Melanocyte of skin (primary cell): ENCODE measurements around the gene ZNF892. TPM values are rescaled to one million over a fixed set of nuclear protein-coding genes. Genes with fewer than 3 reads are reported as not detected.

Experiments
- total RNA-seq, 2 donors: library from RNA; depleted of rRNA; stranded (reverse); fragments of >200 nt; gene quantifications; 2 replicates each; pipeline ENCODE4 v1.2.3, GENCODE V29; 2012

The ZNF892 gene
- 1 to 10 TPM; 5.2 to 6.7 TPM for total RNA-seq

GRCh38 chr2:95207111-95207961, at the start of gene ZNF892:
ZNF892 (plus strand) TSS chr2:95207521; CDS start chr2:95207816, 295 bp downstream.

GRCh38 chr2:95159690-95160449, 47.5 kb upstream of the ZNF892 start, which contains the start of gene ZNF514:
ZNF514 (minus strand) TSS chr2:95159848; CDS start chr2:95153253, 6,595 bp downstream.

GRCh38 chr2:95165371-95166064, 41.8 kb upstream of the ZNF892 start, which contains the start of gene ZNF2:
ZNF2 (plus strand) TSS chr2:95165809; CDS start chr2:95176227, 10,418 bp downstream.

Other genes with a start within 250 kb of the ZNF892 start
- 10 to 100 TPM; 25.8 to 62.9 TPM for gene MAL, start 181.8 kb upstream of the ZNF892 start, total RNA-seq
- gene MRPS5, start 85.7 kb upstream of the ZNF892 start, total RNA-seq: 10 to 100 TPM; 35.8 to 57.9 TPM
- gene ZNF514, start 47.7 kb upstream of the ZNF892 start, total RNA-seq: 10 to 100 TPM; 11.0 to 12.7 TPM
- gene ZNF2, start 41.7 kb upstream of the ZNF892 start, total RNA-seq: 1 to 10 TPM; 6.2 to 8.7 TPM
- under 1 TPM; under 0.01 to 0.34 TPM for gene PROM2, start 66.9 kb downstream of the ZNF892 start, total RNA-seq
- 100 to 1,000 TPM in 1 of 2 donors, 10 to 100 TPM in 1; 33.3 to 168 TPM for gene KCNIP3, start 89.8 kb downstream of the ZNF892 start, total RNA-seq
- gene FAHD2A, start 195.2 kb downstream of the ZNF892 start, total RNA-seq: 10 to 100 TPM; 46.6 to 52.3 TPM